Activated CD4-positive, alpha-beta T cell treated with anti-CD3 and anti-CD28 coated beads, Interleukin-2, amount 10 ng/mL, durations not matched to agents 24 days and 14 days (primary cell): ENCODE measurements around the gene POMT1. TPM values are rescaled to one million over a fixed set of nuclear protein-coding genes. Genes with fewer than 3 reads are reported as not detected.

Experiments
- DNase-seq: peaks from one replicate; pipeline ENCODE4 v3.0.0; 2022
- H3K27ac Mint-ChIP-seq: one replicate; pipeline ENCODE4 v1.8.0; 2022; ENCODE audit warnings: mild to moderate bottlenecking, mixed read lengths
- H3K27me3 Mint-ChIP-seq: one replicate; pipeline ENCODE4 v1.8.0; 2022; ENCODE audit warnings: mixed read lengths
- H3K36me3 Mint-ChIP-seq: one replicate; pipeline ENCODE4 v1.8.0; 2022; ENCODE audit warnings: low read depth, mild to moderate bottlenecking, mixed read lengths
- H3K4me1 Mint-ChIP-seq: one replicate; pipeline ENCODE4 v1.8.0; 2021; ENCODE audit warnings: mixed read lengths
- H3K4me3 Mint-ChIP-seq: one replicate; pipeline ENCODE4 v1.8.0; 2022; ENCODE audit warnings: mild to moderate bottlenecking, moderate library complexity, mixed read lengths
- H3K9me3 Mint-ChIP-seq: one replicate; pipeline ENCODE4 v1.8.0; 2021; ENCODE audit warnings: mixed read lengths
- intact Hi-C: fragments of 100-400 bp; cut with micrococcal nuclease; formaldehyde crosslinking; loops from one replicate; pipeline ENCODE4 v1.15.1; 2023
- total RNA-seq: library from RNA; stranded (reverse); gene quantifications from 2 replicates; pipeline ENCODE4 v1.2.3, GENCODE V29; 2022

Gene POMT1
- total RNA-seq, 1 donor from 2014 or later: 34.6 TPM

DNA sequence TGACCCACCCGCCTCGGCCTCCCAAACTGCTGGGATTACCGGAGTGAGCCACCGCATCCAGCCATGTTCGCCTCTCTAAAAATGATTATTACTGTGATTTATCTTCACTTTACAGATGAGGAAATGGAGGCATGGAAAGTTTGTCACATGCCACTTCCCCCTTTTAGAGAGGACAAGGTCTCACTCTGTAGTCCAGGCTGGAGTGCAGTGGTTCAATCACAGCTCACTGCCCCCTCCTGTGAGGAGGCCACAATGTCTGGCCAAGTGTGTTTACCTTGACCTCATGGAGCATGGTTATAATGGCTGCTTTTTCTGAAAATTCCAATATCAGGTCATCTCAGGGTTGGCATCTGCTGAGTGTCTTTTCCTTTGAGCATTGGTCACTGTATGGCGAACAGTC lies 49.3 kb downstream of the POMT1 start:
- intact Hi-C loops: no loop called here
- Mint-ChIP-seq H3K27ac (no peak overlapping the region), H3K4me3 (no peak overlapping the region), H3K27me3 (peaks cover 76% of the 10 kb centered on the region), H3K9me3 (no peaks in the 10 kb centered on the region), H3K4me1 (peaks cover 2% of the 10 kb centered on the region), H3K36me3 (peaks cover 8% of the 10 kb centered on the region)
- no peak for DNase-seq

DNA sequence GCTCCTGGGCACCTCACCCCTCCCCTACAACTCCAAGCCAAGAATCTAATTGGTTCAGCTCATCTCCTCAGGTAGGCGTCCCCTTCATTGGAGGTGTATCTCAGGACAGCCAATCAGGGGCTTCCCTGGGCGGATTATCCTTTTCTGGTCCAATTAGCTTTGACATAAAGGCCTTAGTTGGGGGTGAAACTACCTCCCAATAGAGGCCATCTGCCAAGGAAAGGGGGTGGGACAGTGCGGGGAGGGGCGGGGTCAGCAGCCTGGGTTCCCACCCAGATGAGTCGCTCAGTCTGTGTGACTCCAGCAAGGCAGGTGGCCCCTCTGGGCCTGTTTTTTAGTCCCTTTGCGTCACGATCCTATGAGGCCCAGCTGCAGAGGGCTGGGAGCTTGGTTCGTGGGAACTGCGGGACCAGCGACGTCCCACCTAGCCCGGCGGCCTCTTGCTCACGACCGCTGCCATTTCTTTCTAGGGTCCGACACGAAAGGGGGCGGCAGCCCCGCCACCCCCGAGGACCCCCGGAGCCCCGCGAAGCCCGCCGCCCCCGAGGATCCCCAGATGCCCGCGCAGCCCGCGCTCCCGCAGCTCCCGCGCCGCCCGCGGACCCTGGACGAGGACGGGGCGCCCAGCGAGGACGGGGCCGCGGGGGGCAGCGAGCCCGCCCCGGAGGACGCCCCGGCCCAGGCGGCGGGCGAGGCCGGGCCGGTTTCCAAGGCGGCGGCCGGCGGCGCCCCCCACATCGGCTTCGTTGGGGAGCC lies 51.5 kb downstream of the POMT1 start:
- H3K4me1 Mint-ChIP-seq: peaks cover 2% of the 10 kb centered on the region
- H3K27ac Mint-ChIP-seq: no peak overlapping the region

DNA sequence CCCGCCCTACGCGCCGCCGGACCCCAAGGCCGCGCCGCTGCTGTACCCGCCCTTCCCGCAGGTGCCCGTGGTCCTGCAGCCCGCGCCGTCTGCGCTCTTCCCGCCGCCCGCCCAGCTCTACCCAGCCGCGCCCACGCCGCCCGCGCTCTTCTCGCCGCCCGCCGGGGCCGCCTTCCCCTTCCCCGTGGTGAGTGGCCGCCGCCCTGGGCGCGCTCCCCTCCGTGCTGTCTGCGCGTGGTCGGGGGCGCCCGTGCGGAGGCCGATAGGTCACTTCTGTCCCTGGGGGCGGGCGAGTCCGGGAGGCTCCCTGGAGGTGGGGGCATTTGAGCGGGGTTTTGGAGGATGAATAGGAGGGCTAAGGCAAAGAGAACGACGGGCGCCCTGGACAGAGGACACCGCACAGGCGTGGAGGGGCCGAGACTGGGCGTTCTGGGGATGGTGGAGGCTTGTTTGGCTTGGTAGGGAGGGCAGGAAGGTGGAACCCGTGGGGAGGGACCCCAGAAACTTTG lies 52.2 kb downstream of the POMT1 start:
- peaks cover 8% of the 10 kb centered on the region for H3K36me3 Mint-ChIP-seq
- intact Hi-C loops: no loop called here
- H3K9me3 Mint-ChIP-seq: no peaks in the 10 kb centered on the region
- DNase-seq: no peak
- peaks cover 47% of the 10 kb centered on the region for H3K27me3 Mint-ChIP-seq
- H3K4me1 Mint-ChIP-seq: peaks cover 2% of the 10 kb centered on the region
- H3K4me3 Mint-ChIP-seq: no peak overlapping the region
- no peak overlapping the region for H3K27ac Mint-ChIP-seq

More for the DNA sequence above, 51.5 kb downstream of the POMT1 start:
- Mint-ChIP-seq H3K36me3 (peaks cover 6% of the 10 kb centered on the region), H3K4me3 (no peak overlapping the region), H3K27me3 (peaks cover 54% of the 10 kb centered on the region), H3K9me3 (no peaks in the 10 kb centered on the region)
- DNase-seq: no peak
- intact Hi-C loops: no loop called here

DNA sequence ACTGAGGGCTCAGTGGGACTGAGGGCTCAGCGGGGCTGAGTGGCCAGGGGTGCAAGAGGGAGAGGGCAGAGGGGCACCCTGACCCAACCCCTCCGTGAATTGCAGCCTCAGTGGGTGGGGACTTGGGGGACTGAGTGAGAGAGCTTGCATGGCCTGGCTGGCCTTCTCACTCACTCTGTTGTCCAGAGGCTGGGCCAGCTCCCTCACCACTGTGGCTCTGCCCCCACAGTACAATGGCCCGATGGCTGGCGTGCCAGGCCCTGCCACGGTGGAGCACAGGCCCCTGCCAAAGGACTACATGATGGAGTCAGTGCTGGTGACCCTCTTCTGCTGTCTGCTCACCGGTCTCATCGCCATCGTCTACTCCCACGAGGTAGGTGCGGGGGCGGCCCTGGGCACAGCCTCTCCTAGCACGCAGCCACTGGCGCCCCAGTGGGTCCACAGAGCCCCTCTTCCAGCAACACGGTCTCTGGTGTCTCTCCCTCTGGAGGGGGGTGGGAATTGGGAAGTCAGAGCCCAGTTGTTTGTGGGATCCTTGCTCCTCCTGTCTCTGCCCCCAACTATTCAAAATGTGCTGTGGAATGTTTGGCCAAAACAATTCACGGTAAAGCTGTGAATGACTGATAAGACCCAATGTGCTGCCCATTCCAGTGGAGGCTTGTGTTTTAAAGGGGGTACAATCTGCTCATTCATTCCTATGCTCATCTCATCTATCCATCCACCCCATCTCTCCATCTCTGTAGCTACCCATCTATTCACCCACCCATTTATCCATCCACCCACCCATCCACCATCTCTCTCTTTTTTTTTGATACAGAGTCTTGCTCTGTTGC lies 53.3 kb downstream of the POMT1 start:
- no peaks in the 10 kb centered on the region for H3K9me3 Mint-ChIP-seq
- H3K27me3 Mint-ChIP-seq: peaks cover 40% of the 10 kb centered on the region
- no peak overlapping the region for H3K4me3 Mint-ChIP-seq
- intact Hi-C loops: no loop called here
- peaks cover 8% of the 10 kb centered on the region for H3K36me3 Mint-ChIP-seq
- H3K4me1 Mint-ChIP-seq: peaks cover 2% of the 10 kb centered on the region
- no peak overlapping the region for H3K27ac Mint-ChIP-seq
- DNase-seq: no peak

DNA sequence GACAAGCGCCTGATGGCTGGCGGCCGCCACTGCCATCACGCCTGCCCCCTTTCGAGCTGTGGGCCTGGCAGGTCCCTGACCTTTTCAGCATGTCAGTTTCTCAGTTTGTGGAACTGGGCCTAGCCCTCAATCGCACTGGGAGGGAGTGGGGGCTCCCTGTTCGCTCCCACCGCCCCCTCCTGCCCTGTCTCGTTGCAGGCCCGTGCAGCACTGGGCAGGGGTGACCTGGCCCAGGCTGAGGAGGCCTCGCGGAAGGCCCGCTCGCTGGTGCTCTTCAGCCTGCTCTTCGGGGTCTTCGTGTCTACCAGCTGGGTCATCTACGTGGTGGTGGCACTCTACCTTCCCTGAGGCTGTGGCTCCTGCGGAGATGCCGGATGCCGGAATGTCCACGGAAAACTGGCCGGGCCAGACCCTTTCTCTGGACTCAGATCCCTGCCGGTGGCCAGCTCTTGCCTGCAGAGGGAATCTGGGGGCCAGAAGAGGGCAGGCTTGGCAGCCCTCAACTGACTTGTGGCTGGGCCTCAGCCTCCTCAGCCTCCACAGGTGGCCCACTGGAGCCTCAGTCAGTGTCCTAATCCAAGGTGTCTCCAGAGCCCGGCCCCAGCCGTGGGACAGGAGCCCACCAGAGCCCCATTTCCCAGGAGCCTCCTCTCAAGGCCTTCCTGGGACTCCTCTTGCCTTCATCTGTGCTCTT lies 55.3 kb downstream of the POMT1 start:
- DNase-seq: no peak
- no peak overlapping the region for H3K27ac Mint-ChIP-seq
- H3K4me1 Mint-ChIP-seq: peaks cover 2% of the 10 kb centered on the region
- no peak overlapping the region for H3K4me3 Mint-ChIP-seq
- no peaks in the 10 kb centered on the region for H3K9me3 Mint-ChIP-seq
- H3K36me3 Mint-ChIP-seq: peaks cover 10% of the 10 kb centered on the region
- intact Hi-C loops: no loop called here
- H3K27me3 Mint-ChIP-seq: peaks cover 29% of the 10 kb centered on the region

DNA sequence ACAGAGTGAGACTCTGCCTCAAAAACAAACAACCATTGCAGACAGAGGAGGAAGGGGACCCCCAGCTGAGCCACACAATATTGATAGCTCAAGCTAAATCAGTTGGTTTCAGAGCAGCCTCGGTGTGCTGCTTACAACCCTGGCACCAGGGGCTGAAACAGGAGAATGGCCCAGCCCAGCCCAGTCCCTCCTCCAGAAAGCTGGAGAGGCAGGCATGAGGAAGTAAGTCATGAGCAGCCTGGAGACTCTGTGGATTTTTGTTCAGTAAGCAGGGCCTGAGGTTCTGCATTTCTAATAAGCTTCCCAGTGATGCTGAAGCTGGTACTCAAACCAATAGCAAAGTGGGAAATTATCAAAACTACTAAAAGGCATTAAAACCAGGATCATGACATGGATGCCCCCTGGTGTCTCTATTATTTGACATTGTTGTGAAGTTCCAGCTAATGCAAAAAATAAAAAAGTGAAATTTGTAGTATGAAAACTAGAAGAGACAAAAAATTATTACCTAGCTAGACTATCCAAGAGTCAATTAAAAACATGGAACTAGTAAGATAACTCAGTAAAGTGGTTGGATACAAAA lies 56.8 kb downstream of the POMT1 start:
- Mint-ChIP-seq H3K36me3 (peaks cover 11% of the 10 kb centered on the region), H3K9me3 (no peaks in the 10 kb centered on the region), H3K4me3 (no peak overlapping the region), H3K27ac (no peak overlapping the region), H3K4me1 (peaks cover 2% of the 10 kb centered on the region), H3K27me3 (peaks cover 17% of the 10 kb centered on the region)
- intact Hi-C loops: no loop called here
- no peak for DNase-seq

DNA sequence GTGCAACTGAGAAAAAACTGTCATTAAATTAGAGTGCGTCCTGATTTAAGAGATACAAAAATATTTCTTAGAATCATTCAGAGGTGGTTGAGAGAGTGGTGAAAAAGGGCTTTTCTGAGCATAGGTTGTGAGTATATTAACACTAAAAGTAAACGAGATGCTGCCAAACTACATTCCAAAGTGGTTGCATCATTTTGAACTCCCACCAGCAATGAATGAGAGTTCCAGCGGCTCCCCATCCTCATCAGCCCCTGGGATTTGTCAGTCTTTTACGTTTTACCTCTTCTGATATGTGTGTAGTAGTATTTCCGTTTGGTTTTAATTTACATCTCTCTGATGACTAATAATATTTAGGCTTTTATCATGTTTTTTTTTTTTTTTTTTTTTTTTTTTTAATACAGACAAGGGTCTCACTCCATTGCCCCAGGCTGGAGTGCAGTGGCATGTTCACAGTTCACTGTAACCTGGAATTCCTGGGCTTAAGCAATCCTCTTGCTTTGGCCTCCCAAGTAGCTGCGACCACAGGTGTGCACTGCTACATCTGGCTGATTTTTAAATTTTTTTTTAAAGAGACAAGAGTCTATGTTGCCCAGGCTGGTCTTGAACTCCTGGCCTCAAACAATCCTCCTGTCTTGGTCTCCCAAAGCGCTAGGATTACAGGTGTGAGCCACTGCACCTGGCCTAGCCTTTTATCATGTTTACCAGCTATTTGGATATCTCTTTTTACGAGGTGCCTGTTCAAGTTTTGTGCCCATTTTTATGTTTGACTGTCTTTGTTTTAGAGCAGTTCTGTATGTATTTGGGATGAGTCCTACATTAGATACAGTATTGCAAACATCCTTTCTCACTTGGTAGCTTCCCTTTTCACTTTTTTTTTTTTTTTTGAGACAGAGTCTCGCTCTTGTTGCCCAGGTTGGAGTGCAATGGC lies 59.6 kb downstream of the POMT1 start:
- peaks cover 9% of the 10 kb centered on the region for H3K36me3 Mint-ChIP-seq
- intact Hi-C loops: no loop called here
- H3K27me3 Mint-ChIP-seq: no peaks in the 10 kb centered on the region
- no peak overlapping the region for H3K4me3 Mint-ChIP-seq
- DNase-seq: no peak
- H3K9me3 Mint-ChIP-seq: no peaks in the 10 kb centered on the region
- H3K4me1 Mint-ChIP-seq: no peaks in the 10 kb centered on the region
- H3K27ac Mint-ChIP-seq: no peak overlapping the region

DNA sequence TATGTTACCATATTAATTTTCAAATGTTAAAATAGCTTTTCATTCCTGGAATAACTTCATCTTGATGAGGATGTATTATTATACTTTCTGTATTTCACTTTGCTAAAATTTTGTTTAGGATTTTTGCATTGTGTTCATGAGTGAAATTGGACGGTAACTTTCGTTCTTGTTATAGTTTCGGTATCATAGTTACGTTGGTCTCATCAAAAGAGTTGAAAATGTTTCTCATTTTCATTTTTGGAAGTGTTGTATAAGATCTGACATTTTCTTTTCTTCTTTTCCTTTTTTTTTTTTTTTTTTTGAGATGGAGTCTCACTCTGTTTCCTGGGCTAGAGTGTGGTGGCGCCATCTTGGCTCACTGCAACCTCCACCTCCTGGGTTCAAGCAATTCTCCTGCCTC lies 62.7 kb downstream of the POMT1 start:
- intact Hi-C loops: no loop called here
- Mint-ChIP-seq H3K4me1 (no peaks in the 10 kb centered on the region), H3K27me3 (no peaks in the 10 kb centered on the region), H3K9me3 (no peaks in the 10 kb centered on the region), H3K4me3 (no peak overlapping the region), H3K27ac (no peak overlapping the region), H3K36me3 (peaks cover 28% of the 10 kb centered on the region)
- no peak for DNase-seq

DNA sequence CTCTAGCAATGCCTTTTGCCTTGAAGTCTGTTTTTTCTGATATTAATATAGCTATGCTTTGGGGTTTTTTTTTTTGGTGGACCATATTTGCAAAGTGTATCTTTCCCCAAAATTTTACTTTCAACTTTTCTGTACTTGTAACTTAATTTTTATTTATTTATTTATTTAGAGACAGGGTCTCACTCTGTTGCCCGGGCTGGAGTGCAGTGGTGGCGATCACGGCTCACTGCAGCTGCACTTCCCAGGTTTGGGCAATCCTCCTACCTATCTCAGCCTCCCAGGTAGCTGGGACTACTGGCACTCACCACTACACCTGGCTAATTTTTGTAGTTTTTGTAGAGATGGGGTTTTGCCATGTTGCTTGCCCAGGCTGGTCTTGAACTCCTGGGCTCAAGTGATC lies 63.4 kb downstream of the POMT1 start:
- no peak overlapping the region for H3K4me3 Mint-ChIP-seq
- H3K9me3 Mint-ChIP-seq: no peaks in the 10 kb centered on the region
- intact Hi-C loops: no loop called here
- H3K4me1 Mint-ChIP-seq: no peaks in the 10 kb centered on the region
- no peak for DNase-seq
- H3K27ac Mint-ChIP-seq: no peak overlapping the region
- H3K27me3 Mint-ChIP-seq: no peaks in the 10 kb centered on the region
- H3K36me3 Mint-ChIP-seq: peaks cover 29% of the 10 kb centered on the region

DNA sequence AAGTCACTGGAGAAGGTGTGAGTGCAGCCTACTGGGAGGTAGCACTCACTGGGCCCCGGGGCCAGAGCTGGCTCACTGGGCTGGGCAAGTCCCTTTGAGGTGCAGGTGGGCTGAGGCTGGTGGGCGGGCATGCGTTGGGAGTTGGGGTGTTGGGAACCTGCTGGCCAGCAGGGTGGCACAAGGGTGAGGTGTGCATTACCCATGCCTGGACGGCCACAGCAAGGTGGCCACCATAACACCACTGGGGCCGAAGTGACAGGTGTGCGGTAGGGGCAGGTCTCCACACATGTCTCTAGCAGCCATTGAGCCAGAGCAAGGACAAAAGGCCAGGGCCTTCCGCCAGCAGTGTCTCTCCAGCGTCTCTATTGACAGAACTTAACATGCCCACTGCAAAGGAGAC lies 65.2 kb downstream of the POMT1 start:
- no peak for DNase-seq
- H3K4me1 Mint-ChIP-seq: no peaks in the 10 kb centered on the region
- H3K4me3 Mint-ChIP-seq: no peak overlapping the region
- peaks cover 40% of the 10 kb centered on the region for H3K36me3 Mint-ChIP-seq
- H3K9me3 Mint-ChIP-seq: no peaks in the 10 kb centered on the region
- H3K27ac Mint-ChIP-seq: no peak overlapping the region
- intact Hi-C loops: no loop called here
- H3K27me3 Mint-ChIP-seq: no peaks in the 10 kb centered on the region
